ENCODE measurements around the gene ZNF614. TPM values are rescaled to one million over a fixed set of nuclear protein-coding genes. Genes with fewer than 3 reads are reported as not detected.

The ZNF614 gene
- total RNA-seq, 2 experiments from 2014 or later, result 8.9 to 11.2 TPM

DNA sequence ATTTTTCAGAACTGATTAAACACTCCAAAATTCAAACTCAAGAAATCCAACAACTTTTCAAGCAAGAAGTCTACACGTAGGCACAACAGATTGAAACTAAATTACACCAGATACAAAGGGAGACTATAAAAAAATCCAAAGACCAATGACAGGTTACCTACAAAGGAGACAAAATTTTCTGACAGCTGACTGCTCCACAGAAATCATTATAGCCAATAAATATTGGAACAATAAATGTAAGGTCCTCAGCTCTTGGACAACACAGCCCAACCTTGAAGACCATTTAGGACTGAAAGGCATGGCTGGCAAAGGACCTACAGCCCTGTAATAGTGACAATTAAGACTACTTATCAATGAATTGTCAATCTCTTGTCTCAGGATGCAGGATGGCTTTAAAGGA lies 57.5 kb downstream of the ZNF614 start:
- no peaks in the 10 kb centered on the region for H3K4me1 ChIP-seq (ENCODE audit: insufficient read depth, low read length, poor library complexity, severe bottlenecking)
- POLR2A ChIA-PET, result no interaction called here
- DNase-seq (ENCODE audit: low spot score), result no peak
- H3K4me2 ChIP-seq (ENCODE audit: low read length), result no peak overlapping the region
- H3K4me3 ChIP-seq (ENCODE audit: low read depth, low read length, poor library complexity, severe bottlenecking), result no peak overlapping the region
- H4K20me1 ChIP-seq (ENCODE audit: insufficient read depth, low read length), result no peaks in the 10 kb centered on the region
- CTCF ChIA-PET (ENCODE audit: unreplicated experiment), result no interaction called here
- peaks cover 23% of the 10 kb centered on the region for H3K9me3 ChIP-seq (ENCODE audit: low read length)
- H2AFZ ChIP-seq (ENCODE audit: low read length), result no peak overlapping the region
- H3K27ac ChIP-seq (ENCODE audit: low read depth, low read length, poor library complexity, severe bottlenecking), result no peak overlapping the region
- no peaks in the 10 kb centered on the region for H3K79me2 ChIP-seq (ENCODE audit: insufficient read depth, low read depth, low read length)
- TF ChIP-seq CTCF (conservative IDR thresholded peaks at IDR 0.05; ENCODE audit: low read length), result no peak
- no peak for TF ChIP-seq EZH2phosphoT487 (IDR thresholded peaks at IDR 0.05; ENCODE audit: borderline replicate concordance, low read depth, low read length)
- intact Hi-C loops (cut with micrococcal nuclease; ENCODE audit: unreplicated experiment), result no loop called here
- peaks cover 85% of the 10 kb centered on the region for H3K36me3 ChIP-seq (ENCODE audit: insufficient read depth, low read length)
- H3K9me2 ChIP-seq (ENCODE audit: insufficient read depth, low read length), result no peaks in the 10 kb centered on the region
- BruUV-seq (replicated peaks), result no TSS peak

- intact Hi-C loops (cut with micrococcal nuclease; ENCODE audit: unreplicated experiment), result no loop called here
- Histone ChIP-seq H3K9me2 (ENCODE audit: insufficient read depth, low read length) (no peaks in the 10 kb centered on the region), H3K9me3 (ENCODE audit: low read length) (peaks cover 3% of the 10 kb centered on the region), H3K4me1 (ENCODE audit: insufficient read depth, low read length, poor library complexity, severe bottlenecking) (no peaks in the 10 kb centered on the region), H3K4me2 (ENCODE audit: low read length) (no peak overlapping the region), H3K27ac (ENCODE audit: low read depth, low read length, poor library complexity, severe bottlenecking) (no peak overlapping the region), H3K79me2 (ENCODE audit: insufficient read depth, low read depth, low read length) (no peaks in the 10 kb centered on the region), H4K20me1 (ENCODE audit: insufficient read depth, low read length) (no peaks in the 10 kb centered on the region), H2AFZ (ENCODE audit: low read length) (no peak overlapping the region), H3K36me3 (ENCODE audit: insufficient read depth, low read length) (peaks cover 57% of the 10 kb centered on the region), H3K4me3 (ENCODE audit: low read depth, low read length, poor library complexity, severe bottlenecking) (no peak overlapping the region)
- POLR2A ChIA-PET, result no interaction called here
- no TSS peak for BruUV-seq (replicated peaks)
- TF ChIP-seq CTCF (conservative IDR thresholded peaks at IDR 0.05; ENCODE audit: low read length) (no peak), EZH2phosphoT487 (IDR thresholded peaks at IDR 0.05; ENCODE audit: borderline replicate concordance, low read depth, low read length) (no peak)
- CTCF ChIA-PET (ENCODE audit: unreplicated experiment), result no interaction called here
- DNase-seq (ENCODE audit: low spot score), result no peak
Observed at GRCh38 chr19:51965583-51965982, 62.6 kb downstream of the ZNF614 start.

Other genes with a start within 250 kb of the ZNF614 start
- not detected in 2 replicates for gene FPR3, start 233.2 kb downstream of the ZNF614 start, total RNA-seq (2014; rRNA removed; shearing (Covaris generic))
- not detected in 2 replicates for gene FPR3, start 233.2 kb downstream of the ZNF614 start, total RNA-seq (2022)
- gene ZNF577, start 140.4 kb downstream of the ZNF614 start, total RNA-seq (2014; rRNA removed; shearing (Covaris generic)), result 9.6 and 10.0 TPM in 2 replicates
- 2.0 and 3.3 TPM in 2 replicates for gene ZNF577, start 140.4 kb downstream of the ZNF614 start, total RNA-seq (2022)
- 5.9 and 8.3 TPM in 2 replicates for gene ZNF649, start 123.4 kb downstream of the ZNF614 start, total RNA-seq (2014; rRNA removed; shearing (Covaris generic))
- gene ZNF649, start 123.4 kb downstream of the ZNF614 start, total RNA-seq (2022), result 2.4 and 3.6 TPM in 2 replicates
- 4.6 and 10.0 TPM in 2 replicates for gene ZNF613, start 100.9 kb downstream of the ZNF614 start, total RNA-seq (2014; rRNA removed; shearing (Covaris generic))
- gene ZNF613, start 100.9 kb downstream of the ZNF614 start, total RNA-seq (2022), result 3.9 and 4.5 TPM in 2 replicates
- 3.1 and 5.2 TPM in 2 replicates for gene ZNF350, start 41.5 kb downstream of the ZNF614 start, total RNA-seq (2014; rRNA removed; shearing (Covaris generic))
- gene ZNF350, start 41.5 kb downstream of the ZNF614 start, total RNA-seq (2022), result 4.9 and 6.2 TPM in 2 replicates
- 0.03 TPM in 1 of 2 replicates, not detected in the other for gene ZNF615, start 20.2 kb downstream of the ZNF614 start, total RNA-seq (2014; rRNA removed; shearing (Covaris generic))
- not detected in 2 replicates for gene ZNF615, start 20.2 kb downstream of the ZNF614 start, total RNA-seq (2022)
- not detected in 2 replicates for gene ZNF432, start 20.5 kb upstream of the ZNF614 start, total RNA-seq (2014; rRNA removed; shearing (Covaris generic))
- gene ZNF432, start 20.5 kb upstream of the ZNF614 start, total RNA-seq (2022), result not detected in 2 replicates
- gene ZNF841, start 67.4 kb upstream of the ZNF614 start, total RNA-seq (2014; rRNA removed; shearing (Covaris generic)), result not detected in 2 replicates
- gene ZNF841, start 67.4 kb upstream of the ZNF614 start, total RNA-seq (2022), result not detected in 2 replicates
- gene ZNF616, start 111.6 kb upstream of the ZNF614 start, total RNA-seq (2014; rRNA removed; shearing (Covaris generic)), result 3.8 and 5.2 TPM in 2 replicates
- 7.1 and 7.2 TPM in 2 replicates for gene ZNF616, start 111.6 kb upstream of the ZNF614 start, total RNA-seq (2022)
- 8.0 and 13.2 TPM in 2 replicates for gene ZNF836, start 143.2 kb upstream of the ZNF614 start, total RNA-seq (2014; rRNA removed; shearing (Covaris generic))
- gene ZNF836, start 143.2 kb upstream of the ZNF614 start, total RNA-seq (2022), result 14.8 and 20.7 TPM in 2 replicates
- gene PPP2R1A, start 161.7 kb upstream of the ZNF614 start, total RNA-seq (2014; rRNA removed; shearing (Covaris generic)), result 117 and 154 TPM in 2 replicates
- 207 and 208 TPM in 2 replicates for gene PPP2R1A, start 161.7 kb upstream of the ZNF614 start, total RNA-seq (2022)
- gene ZNF766, start 241.2 kb upstream of the ZNF614 start, total RNA-seq (2014; rRNA removed; shearing (Covaris generic)), result 15.5 and 17.1 TPM in 2 replicates
- gene ZNF766, start 241.2 kb upstream of the ZNF614 start, total RNA-seq (2022), result 15.8 and 26.4 TPM in 2 replicates